OCI-LY7 (cell line): ENCODE data around the gene DNAJC1. TPM values are rescaled to one million over a fixed set of nuclear protein-coding genes. Genes with fewer than 3 reads are reported as not detected.

Experiments used
- BruUV-seq: library from RNA; stranded (reverse); fragments of 400-500 nt; replicated peaks from 2 replicates; lab custom pipeline; 2021; lab: Mats Ljungman, UMichigan
- CTCF ChIA-PET: fragments of 300-600 bp; sonication (Branson Sonifier 250); formaldehyde crosslinking; loops from one replicate; lab custom pipeline; 2022; ENCODE audit warnings: antibody characterized with exemption; ENCODE audit not compliant: unreplicated experiment; lab: Charles Lee
- POLR2A ChIA-PET: fragments of 300-600 bp; sonication (Branson Sonifier 250); formaldehyde crosslinking; loops from one replicate; lab custom pipeline; 2022; ENCODE audit warnings: antibody characterized with exemption; lab: Charles Lee
- DNase-seq: peaks from one replicate; pipeline ENCODE4 v3.0.0-alpha.2; 2015; ENCODE audit warnings: low spot score
- H2AFZ ChIP-seq: fragments of 200-600 bp; sonication (generic), shearing (Covaris generic); 2 replicates; pipeline ENCODE4 v1.6.1; 2014; ENCODE audit warnings: mild to moderate bottlenecking, antibody characterized with exemption, low read length, moderate library complexity
- H3K27ac ChIP-seq: fragments of 200-600 bp; sonication (generic); 2 replicates; pipeline ENCODE4 v1.5.1; 2014; ENCODE audit warnings: mixed run types, low read depth, mild to moderate bottlenecking, moderate library complexity, low read length, inconsistent platforms; ENCODE audit not compliant: poor library complexity, severe bottlenecking
- H3K36me3 ChIP-seq: fragments of 200-600 bp; sonication (generic); 2 replicates; pipeline ENCODE4 v1.6.1; 2014; ENCODE audit warnings: mild to moderate bottlenecking, antibody characterized with exemption, low read length, moderate library complexity, mixed read lengths; ENCODE audit not compliant: insufficient read depth
- H3K4me1 ChIP-seq: fragments of 200-600 bp; sonication (generic); 2 replicates; pipeline ENCODE4 v1.5.1; 2014; ENCODE audit warnings: mild to moderate bottlenecking, low read length; ENCODE audit not compliant: insufficient read depth, poor library complexity, severe bottlenecking
- H3K4me2 ChIP-seq: fragments of 200-600 bp; sonication (generic); 2 replicates; pipeline ENCODE4 v1.6.1; 2014; ENCODE audit warnings: mild to moderate bottlenecking, low read length
- H3K4me3 ChIP-seq: fragments of 200-600 bp; sonication (generic); 2 replicates; pipeline ENCODE4 v1.5.1; 2014; ENCODE audit warnings: mild to moderate bottlenecking, low read depth, low read length; ENCODE audit not compliant: poor library complexity, severe bottlenecking
- H3K79me2 ChIP-seq: fragments of 200-600 bp; sonication (generic); 2 replicates; pipeline ENCODE4 v1.6.1; 2016; ENCODE audit warnings: low read depth, mild to moderate bottlenecking, low read length, moderate library complexity, mixed read lengths; ENCODE audit not compliant: insufficient read depth
- H3K9me2 ChIP-seq: fragments of 200-600 bp; sonication (generic); 2 replicates; pipeline ENCODE4 v1.6.1; 2016; ENCODE audit warnings: mild to moderate bottlenecking, low read length, mixed read lengths; ENCODE audit not compliant: insufficient read depth
- H3K9me3 ChIP-seq: fragments of 200-600 bp; sonication (generic); 2 replicates; pipeline ENCODE4 v1.6.1; 2014; ENCODE audit warnings: mild to moderate bottlenecking, mixed run types, low read length, mixed read lengths
- H4K20me1 ChIP-seq: fragments of 200-600 bp; sonication (generic); 2 replicates; pipeline ENCODE4 v1.6.1; 2014; ENCODE audit warnings: mild to moderate bottlenecking, antibody characterized with exemption, low read length, moderate library complexity, mixed read lengths; ENCODE audit not compliant: insufficient read depth
- CTCF ChIP-seq: fragments of 200-600 bp; sonication (generic); conservative IDR thresholded peaks from 2 replicates; pipeline ENCODE4 v1.5.1; 2014; ENCODE audit warnings: mild to moderate bottlenecking, antibody characterized with exemption, low read length, moderate library complexity, mixed read lengths
- EZH2phosphoT487 ChIP-seq: fragments of 200-600 bp; sonication (generic); IDR thresholded peaks from 2 replicates; pipeline ENCODE4 v1.6.1; 2018; ENCODE audit warnings: low read depth, borderline replicate concordance, mild to moderate bottlenecking, mixed run types, antibody characterized with exemption, low read length, moderate library complexity, mixed read lengths
- intact Hi-C: fragments of 100-400 bp; cut with micrococcal nuclease; formaldehyde crosslinking; loops from one replicate; pipeline ENCODE4 v1.10.0; 2022; ENCODE audit not compliant: unreplicated experiment
- total RNA-seq, 2 experiments: library from RNA; depleted of rRNA in 1 of 2; stranded (reverse); fragments of >200 nt in 1 of 2; shearing (Covaris generic) in 1 of 2; gene quantifications; 2 replicates each; pipeline ENCODE4 v1.2.3, GENCODE V29; 2014 to 2022

The DNAJC1 gene
- total RNA-seq, 2 experiments from 2014 or later: 7.1 to 16.9 TPM

DNA sequence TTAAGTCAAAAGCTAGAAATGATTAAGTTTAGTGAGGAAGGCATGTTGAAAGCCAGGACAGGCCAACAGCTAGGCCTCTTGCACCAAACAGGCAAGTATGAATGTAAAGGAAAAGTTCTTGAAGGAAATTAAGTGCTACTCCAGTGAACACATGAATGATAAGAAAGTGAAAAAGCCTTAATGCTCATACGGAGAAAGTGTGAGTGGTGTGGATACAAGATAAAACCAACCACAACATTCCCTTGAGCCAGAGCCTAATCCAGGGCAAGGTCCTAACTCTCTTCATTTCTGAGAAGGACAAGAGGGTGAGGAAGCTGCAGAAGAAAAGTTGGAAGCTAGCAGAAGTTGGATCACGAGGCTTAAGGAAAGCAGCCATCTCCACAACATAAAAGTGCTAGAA is 53.0 kb downstream of the DNAJC1 start:
- no peak overlapping the region for H3K4me2 ChIP-seq
- no peak overlapping the region for H2AFZ ChIP-seq
- H3K79me2 ChIP-seq: no peaks in the 10 kb centered on the region
- ChIA-PET CTCF (no interaction called here), POLR2A (no interaction called here)
- H3K4me3 ChIP-seq: no peak overlapping the region
- no peak for DNase-seq
- H4K20me1 ChIP-seq: no peaks in the 10 kb centered on the region; the same call in 1 of the 2 replicates
- no TSS peak for BruUV-seq
- H3K36me3 ChIP-seq: no peaks in the 10 kb centered on the region
- intact Hi-C loops: no loop called here
- peaks cover 8% of the 10 kb centered on the region for H3K4me1 ChIP-seq
- H3K27ac ChIP-seq: no peak overlapping the region
- no peaks in the 10 kb centered on the region for H3K9me2 ChIP-seq
- TF ChIP-seq EZH2phosphoT487 (no peak), CTCF (no peak)
- H3K9me3 ChIP-seq: no peaks in the 10 kb centered on the region

DNA sequence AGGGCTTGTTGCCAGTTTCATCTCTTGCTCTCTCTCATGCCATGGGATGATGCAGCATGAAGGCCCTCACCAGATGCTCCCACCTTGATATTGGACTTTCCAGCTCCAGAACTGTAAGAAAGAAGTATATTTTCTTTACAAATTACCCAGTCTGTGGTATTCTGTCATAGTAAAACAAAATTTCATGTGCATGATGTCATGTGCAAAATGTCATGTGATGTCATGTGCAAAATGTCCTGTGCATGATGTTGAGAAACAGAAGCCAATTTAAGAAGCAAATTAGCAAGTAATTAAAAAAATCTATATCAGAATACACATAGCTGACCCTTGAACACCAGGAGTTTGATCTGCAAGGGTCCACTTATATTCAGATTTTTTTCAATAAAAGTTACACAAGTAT is 56.6 kb downstream of the DNAJC1 start:
- H3K79me2 ChIP-seq: no peaks in the 10 kb centered on the region
- TF ChIP-seq EZH2phosphoT487 (no peak), CTCF (no peak)
- POLR2A ChIA-PET: interaction anchor here (0.8 to 1.3 kb wide), 2 partner anchors 9 to 13 kb away, joined by 3 to 4 read pairs; no protein-coding TSS in a partner anchor

DNA sequence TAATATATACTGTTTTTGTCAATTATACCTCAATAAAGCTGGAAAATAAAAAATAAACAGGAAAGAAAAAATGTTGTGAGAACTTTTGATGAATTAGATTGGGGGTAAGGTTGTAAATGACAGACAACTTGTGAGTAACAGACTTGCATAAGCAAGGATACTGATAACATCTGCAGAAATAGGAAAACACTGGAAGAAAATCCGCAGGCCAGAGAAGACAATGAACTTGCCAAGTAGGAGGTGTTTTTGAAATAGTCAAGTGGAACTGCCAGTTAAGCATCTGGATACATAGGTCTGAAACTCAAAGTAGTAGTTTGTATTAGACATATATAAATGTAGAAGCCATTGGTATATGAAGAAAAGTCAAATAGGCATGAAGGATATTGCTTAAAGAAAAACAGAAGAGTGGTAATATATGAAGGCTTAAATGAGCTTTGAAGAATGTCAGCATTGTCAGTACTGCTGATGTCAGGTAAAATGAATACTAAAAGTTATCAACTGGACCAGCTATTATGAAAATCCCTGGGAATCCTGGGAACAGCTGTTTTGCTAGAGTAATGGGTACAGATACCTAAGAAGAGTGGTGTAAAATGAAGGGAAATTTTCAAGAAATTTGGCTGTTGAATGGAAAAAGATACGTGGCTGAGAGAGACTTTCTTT is 58.7 kb downstream of the DNAJC1 start:
- no TSS peak for BruUV-seq
- POLR2A ChIA-PET: no interaction called here
- TF ChIP-seq EZH2phosphoT487 (no peak), CTCF (no peak)

More for the DNA sequence above, 56.6 kb downstream of the DNAJC1 start:
- CTCF ChIA-PET: no interaction called here
- Histone ChIP-seq H3K36me3 (no peaks in the 10 kb centered on the region), H3K4me1 (no peaks in the 10 kb centered on the region), H3K9me3 (no peaks in the 10 kb centered on the region), H3K4me2 (no peak overlapping the region), H3K9me2 (no peaks in the 10 kb centered on the region), H4K20me1 (no peaks in the 10 kb centered on the region; the same call in 1 of the 2 replicates), H2AFZ (no peak overlapping the region), H3K4me3 (no peak overlapping the region), H3K27ac (no peak overlapping the region)
- BruUV-seq: no TSS peak
- DNase-seq: no peak
- intact Hi-C loops: no loop called here

More for the DNA sequence above, 58.7 kb downstream of the DNAJC1 start:
- intact Hi-C loops: no loop called here
- Histone ChIP-seq H3K36me3 (no peaks in the 10 kb centered on the region), H4K20me1 (no peaks in the 10 kb centered on the region; the same call in 1 of the 2 replicates), H3K9me3 (no peaks in the 10 kb centered on the region), H3K79me2 (no peaks in the 10 kb centered on the region), H3K27ac (no peak overlapping the region), H2AFZ (no peak overlapping the region), H3K4me3 (no peak overlapping the region), H3K4me2 (no peak overlapping the region), H3K9me2 (no peaks in the 10 kb centered on the region), H3K4me1 (no peaks in the 10 kb centered on the region)
- CTCF ChIA-PET: no interaction called here
- DNase-seq: no peak
